Stomach (tissue), 9 donors: Measurements from ENCODE around the gene FAM3A. TPM values are rescaled to one million over a fixed set of nuclear protein-coding genes. Genes with fewer than 3 reads are reported as not detected.
"Not testable (repeated sequence)": the region's sequence is repeated elsewhere in the genome, so short reads cannot be mapped to it uniquely, and the experiment has no call there.

ENCODE experiments used
- DNase-seq, 2 donors: peaks; one replicate each; pipeline versions ENCODE4 v3.0.0 to v3.0.0-alpha.2; 2013 to 2019
- H3K27ac ChIP-seq, 5 donors: fragments of 200-600 bp in 4 of 5; sonication (generic) in 4 of 5; one replicate each; pipeline ENCODE4 v1.5.1; 2013 to 2019; ENCODE audit warnings: mild to moderate bottlenecking in 1 of 5, moderate library complexity in 1 of 5
- H3K27me3 ChIP-seq, 3 donors: fragments of 200-600 bp; sonication (generic); one replicate each; pipeline ENCODE4 v1.5.1; 2017 to 2019; ENCODE audit warnings: mixed run types in 1 of 3
- H3K36me3 ChIP-seq, 4 donors: fragments of 200-600 bp; sonication (generic); 1 replicate in 3 of 4; 2 replicates in 1 of 4; pipeline ENCODE4 v1.5.1; 2016 to 2019
- H3K4me1 ChIP-seq, 4 donors: fragments of 200-600 bp; sonication (generic); one replicate each; pipeline ENCODE4 v1.5.1; 2016 to 2019
- H3K4me3 ChIP-seq, 4 donors: fragments of 200-600 bp; sonication (generic) in 3 of 4; one replicate each; pipeline ENCODE4 v1.5.1; 2016 to 2019; ENCODE audit warnings: mild to moderate bottlenecking in 1 of 4
- H3K9me3 ChIP-seq, 4 donors: fragments of 200-600 bp; sonication (generic); one replicate each; pipeline ENCODE4 v1.5.1; 2016 to 2019
- CTCF ChIP-seq, 7 experiments: fragments of 450-650 bp in 4 of 7; fragments of 200-600 bp in 3 of 7; sonication (generic) in 3 of 7; IDR thresholded peaks; one replicate each; pipeline ENCODE4 v1.5.1; 2016 to 2019; ENCODE audit warnings: antibody characterized with exemption in 7 of 7, control low read depth in 2 of 7, mild to moderate bottlenecking in 1 of 7
- EP300 ChIP-seq: sonication (generic); formaldehyde crosslinking; IDR thresholded peaks from one replicate; pipeline ENCODE4 v1.6.1; 2017; ENCODE audit warnings: antibody characterized with exemption
- POLR2A ChIP-seq, 4 donors: fragments of 450-650 bp; IDR thresholded peaks; one replicate each; pipeline ENCODE4 v1.6.1; 2016; ENCODE audit warnings: antibody characterized with exemption in 4 of 4, control low read depth in 2 of 4, mild to moderate bottlenecking in 1 of 4, moderate library complexity in 1 of 4
- POLR2AphosphoS5 ChIP-seq, 3 donors: sonication (generic); formaldehyde crosslinking; IDR thresholded peaks; one replicate each; pipeline ENCODE4 v1.6.1; 2016; ENCODE audit warnings: antibody characterized with exemption in 3 of 3
- WGBS, 5 donors: extraction: QIAGEN DNeasy Blood & Tissue Kit in 3 of 5; methylation state at CpG; one replicate each; pipeline versions ENCODE4 v1.1.5 to v1.1.7; 2013 to 2018; 5-methylcytosine and 5-hydroxymethylcytosine counted together
- intact Hi-C: fragments of 100-400 bp; cut with DNase I; formaldehyde crosslinking; loops from one replicate; pipeline ENCODE4 v1.15.1; 2023; ENCODE audit warnings: low total_unique reads
- polyA plus RNA-seq, 3 donors: library from polyadenylated mRNA; stranded (reverse); fragments of 200-250 nt; gene quantifications; one replicate each; pipeline ENCODE4 v1.2.3, GENCODE V29; 2013
- total RNA-seq, 5 donors: library from RNA; depleted of rRNA; stranded (reverse); fragments of >200 nt; gene quantifications; one replicate each; pipeline versions ENCODE4 v1.1.0 to v1.2.3, GENCODE V29; 2014 to 2016
- donor health status: healthy with polysubstance abuse.
- donor health status: Bipolar disorder and iron deficiency.
- donor health status: healthy.

The FAM3A gene
- total and polyA plus RNA-seq, 8 donors, result 21.9 to 61.7 (median 30.0) TPM

GRCh38 chrX:154502098-154502497 lies 13.9 kb downstream of the FAM3A start:
- no peaks in the 10 kb centered on the region for H3K4me1 ChIP-seq
- 77 to 89% (median 81%) methylated on average over 6 to 8 of the region's 8 CpGs for WGBS, 5 donors
- H3K27ac ChIP-seq, result no peak overlapping the region
- no peaks in the 10 kb centered on the region for H3K27me3 ChIP-seq
- no peak for DNase-seq
- H3K36me3 ChIP-seq, result peaks cover 0 to 23% (median 22%) of the 10 kb centered on the region in 4 donors
- intact Hi-C loops, result no loop called here
- H3K9me3 ChIP-seq, result no peaks in the 10 kb centered on the region
- H3K4me3 ChIP-seq, result no peak overlapping the region
- TF ChIP-seq POLR2A (IDR thresholded peaks at IDR 0.05), result no peak
- no peak for TF ChIP-seq POLR2AphosphoS5 (IDR thresholded peaks at IDR 0.05)
- TF ChIP-seq CTCF (IDR thresholded peaks at IDR 0.05), result no peak
- no peak for TF ChIP-seq EP300

- H3K27me3 ChIP-seq, H3K27ac ChIP-seq, intact Hi-C loops, H3K9me3 ChIP-seq, H3K4me1 ChIP-seq, DNase-seq, H3K4me3 ChIP-seq: not testable (repeated sequence)
- WGBS, 5 donors, result 77 to 90% (median 87%) methylated on average over 7 of the region's 7 CpGs
- H3K36me3 ChIP-seq, result peaks cover 0 to 16% (median 15%) of the 10 kb centered on the region in 4 donors
Observed at GRCh38 chrX:154501423-154501822, 14.6 kb downstream of the FAM3A start.

- H3K27me3 ChIP-seq, intact Hi-C loops: not testable (repeated sequence)
Observed at GRCh38 chrX:154496591-154497137, 19.4 kb downstream of the FAM3A start.

GRCh38 chrX:154495472-154495922 lies 20.5 kb downstream of the FAM3A start:
- no peak for DNase-seq

More at GRCh38 chrX:154496591-154497137, 19.4 kb downstream of the FAM3A start:
- H3K9me3 ChIP-seq, H3K36me3 ChIP-seq, DNase-seq, H3K27ac ChIP-seq, H3K4me1 ChIP-seq, H3K4me3 ChIP-seq: not testable (repeated sequence)
- 63 to 94% (median 82%) methylated on average over 4 of the region's 4 CpGs for WGBS, 5 donors

GRCh38 chrX:154494715-154495114 lies 21.3 kb downstream of the FAM3A start:
- no peaks in the 10 kb centered on the region for H3K9me3 ChIP-seq
- H3K27me3 ChIP-seq, result no peaks in the 10 kb centered on the region
- H3K27ac ChIP-seq, result no peak overlapping the region
- H3K4me1 ChIP-seq, result peaks cover 0 to 9% (median under 1%) of the 10 kb centered on the region in 4 donors
- no peaks in the 10 kb centered on the region for H3K36me3 ChIP-seq
- 63 to 82% (median 69%) methylated on average over 2 to 3 of the region's 3 CpGs for WGBS, 5 donors
- TF ChIP-seq POLR2A (IDR thresholded peaks at IDR 0.05) (no peak), POLR2AphosphoS5 (IDR thresholded peaks at IDR 0.05) (no peak), EP300 (no peak), CTCF (IDR thresholded peaks at IDR 0.05) (no peak)
- DNase-seq, result no peak
- intact Hi-C loops, result no loop called here
- H3K4me3 ChIP-seq, result no peak overlapping the region

More at GRCh38 chrX:154495472-154495922, 20.5 kb downstream of the FAM3A start:
- no peaks in the 10 kb centered on the region for H3K27me3 ChIP-seq
- intact Hi-C loops, result no loop called here
- TF ChIP-seq POLR2A (IDR thresholded peaks at IDR 0.05) (no peak), POLR2AphosphoS5 (IDR thresholded peaks at IDR 0.05) (no peak), CTCF (IDR thresholded peaks at IDR 0.05) (no peak), EP300 (no peak)
- 77 to 89% (median 80%) methylated on average over 6 of the region's 6 CpGs for WGBS, 5 donors
- no peaks in the 10 kb centered on the region for H3K9me3 ChIP-seq
- no peaks in the 10 kb centered on the region for H3K36me3 ChIP-seq
- H3K27ac ChIP-seq, result no peak overlapping the region
- peaks cover 0 to 6% (median 0%) of the 10 kb centered on the region in 4 donors for H3K4me1 ChIP-seq
- no peak overlapping the region for H3K4me3 ChIP-seq
